Uterus (tissue), 4 donors: Measurements from ENCODE around the gene ARL10. TPM values are rescaled to one million over a fixed set of nuclear protein-coding genes. Genes with fewer than 3 reads are reported as not detected.

Experiments
- DNase-seq, 2 donors: peaks; one replicate each; pipeline ENCODE4 v3.0.0-alpha.2; 2019 to 2020
- H3K27ac ChIP-seq, 2 donors: fragments of 200-600 bp; sonication (generic); 1 replicate in 1 of 2; 2 replicates in 1 of 2; pipeline ENCODE4 v1.5.1; 2016 to 2018
- H3K27me3 ChIP-seq, 2 donors: fragments of 200-600 bp; sonication (generic); one replicate each; pipeline ENCODE4 v1.5.1; 2018 to 2019; ENCODE audit warnings: control low read depth in 1 of 2
- H3K36me3 ChIP-seq, 2 donors: fragments of 200-600 bp; sonication (generic); one replicate each; pipeline ENCODE4 v1.5.1; 2019; ENCODE audit warnings: control low read depth in 1 of 2
- H3K4me1 ChIP-seq, 2 donors: fragments of 200-600 bp; sonication (generic); one replicate each; pipeline ENCODE4 v1.5.1; 2018 to 2019; ENCODE audit warnings: control low read depth in 1 of 2
- H3K4me3 ChIP-seq, 2 donors: fragments of 200-600 bp; sonication (generic); 1 replicate in 1 of 2; 2 replicates in 1 of 2; pipeline ENCODE4 v1.5.1; 2018 to 2019; ENCODE audit warnings: mild to moderate bottlenecking in 1 of 2
- H3K9me3 ChIP-seq, 2 donors: fragments of 200-600 bp; sonication (generic); one replicate each; pipeline ENCODE4 v1.5.1; 2019; ENCODE audit warnings: control low read depth in 1 of 2
- POLR2A ChIP-seq, 2 donors: fragments of 450-650 bp; IDR thresholded peaks; one replicate each; pipeline ENCODE4 v1.6.1; 2016; ENCODE audit warnings: antibody characterized with exemption in 2 of 2, mild to moderate bottlenecking in 1 of 2, moderate library complexity in 1 of 2
- intact Hi-C: fragments of 100-400 bp; cut with DNase I; formaldehyde crosslinking; loops from one replicate; pipeline ENCODE4 v1.15.1; 2023; ENCODE audit warnings: low total_unique reads
- total RNA-seq, 4 donors: library from RNA; depleted of rRNA in 3 of 4; stranded (reverse); fragments of >200 nt in 3 of 4; gene quantifications; one replicate each; pipeline versions ENCODE4 v1.1.0 to v1.2.4, GENCODE V29; 2014 to 2023
- TF ChIP-seq, protein P1 (sequence below), 4 experiments: fragments of 200-600 bp in 2 of 4; fragments of 450-650 bp in 2 of 4; sonication (generic) in 2 of 4; IDR thresholded peaks; one replicate each; pipeline ENCODE4 v1.5.1; 2016 to 2019; ENCODE audit warnings: antibody characterized with exemption in 4 of 4, mild to moderate bottlenecking in 2 of 4, moderate library complexity in 1 of 4
- donor health status: DM: yes; HTN: yes; CAD: no.

ARL10 gene
- total RNA-seq, 4 donors from 2014 or later, result 4.1 to 21.2 (median 9.6) TPM

DNA sequence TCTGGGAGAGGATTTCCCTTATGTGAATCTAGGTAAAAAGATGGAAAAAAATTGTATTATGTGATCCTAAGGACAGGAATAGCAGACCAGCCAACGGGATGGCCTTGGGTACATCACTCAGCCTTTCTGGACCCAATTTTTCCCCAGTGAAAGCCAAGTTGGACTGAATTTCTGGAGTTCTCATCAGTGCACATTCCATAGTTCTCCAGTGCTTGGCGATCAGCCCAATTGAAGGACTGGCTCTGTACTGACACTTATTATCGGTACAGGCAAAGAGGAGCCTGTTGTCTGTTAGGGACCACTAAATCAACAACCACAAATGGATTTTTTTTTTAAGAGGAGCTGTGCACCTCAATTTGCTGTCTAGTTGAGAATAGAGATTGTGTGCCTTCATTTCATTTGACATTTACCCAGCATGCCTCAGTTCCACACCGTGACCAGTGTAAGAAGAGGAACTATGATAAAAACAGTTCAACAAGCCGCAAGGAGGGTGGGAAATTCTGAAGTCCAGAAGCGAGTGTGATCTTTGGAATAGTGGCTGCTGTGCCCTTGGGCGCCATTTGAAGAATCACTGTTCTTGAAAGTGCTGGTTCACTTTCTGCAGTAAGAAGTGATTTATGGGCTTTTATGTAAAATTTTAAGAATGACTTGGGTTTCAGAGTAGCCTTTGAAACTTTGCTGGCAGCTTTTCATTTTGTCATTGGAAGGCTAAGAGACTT lies 8.0 kb downstream of the ARL10 start:
- intact Hi-C loops, result no loop called here
- Histone ChIP-seq H3K27me3 (no peaks in the 10 kb centered on the region), H3K4me1 (no peaks in the 10 kb centered on the region), H3K4me3 (no peak overlapping the region), H3K36me3 (no peaks in the 10 kb centered on the region), H3K27ac (no peak overlapping the region), H3K9me3 (no peaks in the 10 kb centered on the region)
- peak in 1 of 2 donors; percentile 38 for DNase-seq
- TF ChIP-seq, protein P1, sequence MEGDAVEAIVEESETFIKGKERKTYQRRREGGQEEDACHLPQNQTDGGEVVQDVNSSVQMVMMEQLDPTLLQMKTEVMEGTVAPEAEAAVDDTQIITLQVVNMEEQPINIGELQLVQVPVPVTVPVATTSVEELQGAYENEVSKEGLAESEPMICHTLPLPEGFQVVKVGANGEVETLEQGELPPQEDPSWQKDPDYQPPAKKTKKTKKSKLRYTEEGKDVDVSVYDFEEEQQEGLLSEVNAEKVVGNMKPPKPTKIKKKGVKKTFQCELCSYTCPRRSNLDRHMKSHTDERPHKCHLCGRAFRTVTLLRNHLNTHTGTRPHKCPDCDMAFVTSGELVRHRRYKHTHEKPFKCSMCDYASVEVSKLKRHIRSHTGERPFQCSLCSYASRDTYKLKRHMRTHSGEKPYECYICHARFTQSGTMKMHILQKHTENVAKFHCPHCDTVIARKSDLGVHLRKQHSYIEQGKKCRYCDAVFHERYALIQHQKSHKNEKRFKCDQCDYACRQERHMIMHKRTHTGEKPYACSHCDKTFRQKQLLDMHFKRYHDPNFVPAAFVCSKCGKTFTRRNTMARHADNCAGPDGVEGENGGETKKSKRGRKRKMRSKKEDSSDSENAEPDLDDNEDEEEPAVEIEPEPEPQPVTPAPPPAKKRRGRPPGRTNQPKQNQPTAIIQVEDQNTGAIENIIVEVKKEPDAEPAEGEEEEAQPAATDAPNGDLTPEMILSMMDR (IDR thresholded peaks at IDR 0.05), result no peak
- TF ChIP-seq POLR2A (IDR thresholded peaks at IDR 0.05), result no peak

DNA sequence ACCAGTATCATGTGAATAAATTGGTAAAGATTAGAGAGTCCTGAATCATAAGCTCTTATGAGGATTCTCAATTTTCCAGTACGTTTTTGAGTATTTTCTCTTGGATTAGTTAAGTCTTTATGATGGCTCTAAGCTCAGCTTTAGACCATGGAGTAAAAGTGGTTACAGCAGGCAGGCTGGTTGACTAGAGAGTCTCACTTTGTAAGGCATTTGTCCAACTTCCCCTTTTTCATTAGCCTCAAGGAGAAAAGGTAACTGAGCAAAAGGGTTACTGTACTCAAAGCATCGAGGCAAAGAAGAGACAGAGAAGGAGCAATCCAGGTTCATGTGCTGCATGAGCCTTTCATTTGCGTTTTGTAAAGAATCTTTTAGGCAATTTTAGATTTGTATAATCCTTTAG lies 14.6 kb downstream of the ARL10 start:
- no peaks in the 10 kb centered on the region for H3K9me3 ChIP-seq
- no peak overlapping the region for H3K4me3 ChIP-seq
- H3K27me3 ChIP-seq, result no peaks in the 10 kb centered on the region
- no peak overlapping the region for H3K27ac ChIP-seq
- H3K4me1 ChIP-seq, result no peaks in the 10 kb centered on the region
- no peaks in the 10 kb centered on the region for H3K36me3 ChIP-seq
- no peak for TF ChIP-seq POLR2A (IDR thresholded peaks at IDR 0.05)
- TF ChIP-seq, protein P1 (IDR thresholded peaks at IDR 0.05), result no peak
- intact Hi-C loops, result no loop called here
- DNase-seq, result no peak

DNA sequence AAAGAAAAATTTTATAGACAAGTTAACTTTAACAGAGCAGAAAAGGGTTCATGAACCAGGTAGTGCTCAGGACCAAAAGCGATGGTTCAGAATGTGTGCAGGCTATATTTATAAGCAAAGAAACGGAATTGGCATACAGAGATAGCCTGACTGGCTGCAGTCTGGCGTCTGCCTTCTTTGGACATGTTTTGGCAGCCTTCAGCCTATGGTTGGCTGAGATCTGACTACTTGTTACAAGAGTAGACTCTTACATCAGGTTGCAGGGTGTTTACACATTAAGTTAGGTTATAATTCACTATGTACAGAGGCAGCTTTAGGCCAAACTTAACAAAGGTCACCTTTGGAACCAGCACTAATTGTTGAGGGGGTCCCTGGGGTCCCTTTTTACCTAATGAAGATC lies 16.1 kb downstream of the ARL10 start:
- H3K36me3 ChIP-seq, result no peaks in the 10 kb centered on the region
- H3K27me3 ChIP-seq, result no peaks in the 10 kb centered on the region
- TF ChIP-seq POLR2A (IDR thresholded peaks at IDR 0.05), result no peak
- TF ChIP-seq, protein P1 (IDR thresholded peaks at IDR 0.05), result no peak
- intact Hi-C loops, result no loop called here
- H3K9me3 ChIP-seq, result no peaks in the 10 kb centered on the region
- H3K4me1 ChIP-seq, result no peaks in the 10 kb centered on the region
- H3K4me3 ChIP-seq, result no peak overlapping the region
- no peak for DNase-seq
- no peak overlapping the region for H3K27ac ChIP-seq

DNA sequence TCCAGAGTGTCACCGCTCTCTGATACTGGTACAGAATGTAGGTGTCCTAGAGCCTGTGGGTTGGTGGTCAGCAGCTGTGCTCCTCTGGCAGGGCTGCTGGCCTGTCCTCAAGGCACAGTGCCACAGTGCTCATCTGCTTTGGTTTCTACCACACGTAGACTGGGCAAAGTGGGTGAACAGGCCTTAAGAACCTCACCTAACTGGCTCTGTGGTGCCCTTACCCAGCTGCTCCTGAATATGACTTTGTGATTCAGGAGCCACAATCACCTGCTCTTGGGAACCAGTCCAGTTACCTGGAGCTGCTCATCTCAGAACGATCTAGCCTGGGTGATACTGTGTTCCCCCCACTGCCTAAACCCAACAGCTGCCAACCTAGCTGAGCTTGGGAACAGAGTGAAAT lies 16.7 kb downstream of the ARL10 start:
- no peaks in the 10 kb centered on the region for H3K4me1 ChIP-seq
- no peak for TF ChIP-seq POLR2A (IDR thresholded peaks at IDR 0.05)
- TF ChIP-seq, protein P1 (IDR thresholded peaks at IDR 0.05), result no peak
- H3K36me3 ChIP-seq, result no peaks in the 10 kb centered on the region
- no peak overlapping the region for H3K27ac ChIP-seq
- intact Hi-C loops, result no loop called here
- H3K27me3 ChIP-seq, result no peaks in the 10 kb centered on the region
- peak in 1 of 2 donors; percentile 5 for DNase-seq
- H3K4me3 ChIP-seq, result no peak overlapping the region
- H3K9me3 ChIP-seq, result no peaks in the 10 kb centered on the region

DNA sequence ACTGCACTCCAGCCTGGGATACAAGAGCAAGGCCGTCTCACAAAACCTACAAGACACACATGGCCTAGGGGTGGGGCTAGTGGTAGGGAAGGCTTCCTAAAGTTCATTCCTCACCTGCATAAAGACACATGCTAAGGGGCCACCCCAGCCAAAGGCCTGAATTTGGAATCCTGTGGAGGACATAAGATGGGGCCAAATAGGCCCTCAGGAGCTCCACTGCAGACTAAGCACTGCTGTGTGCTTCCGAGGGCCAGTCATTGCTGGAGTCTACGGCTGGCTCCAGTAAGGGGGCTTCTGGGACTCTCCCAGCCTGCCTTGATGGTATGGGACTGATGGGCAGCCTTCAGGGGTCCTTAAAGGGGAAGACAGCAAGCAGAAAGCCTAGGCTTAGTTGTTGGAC lies 17.4 kb downstream of the ARL10 start:
- Histone ChIP-seq H3K36me3 (no peaks in the 10 kb centered on the region), H3K4me1 (peaks cover 0 to 5% of the 10 kb centered on the region in 2 donors), H3K27me3 (no peaks in the 10 kb centered on the region), H3K27ac (no peak overlapping the region), H3K9me3 (no peaks in the 10 kb centered on the region), H3K4me3 (no peak overlapping the region)
- DNase-seq, result peak in 1 of 2 donors; percentile 2
- intact Hi-C loops, result no loop called here
- TF ChIP-seq POLR2A (IDR thresholded peaks at IDR 0.05), result no peak
- TF ChIP-seq, protein P1 (IDR thresholded peaks at IDR 0.05), result no peak
